ENCODE data around the gene LRRC4C.

- no peak for TF ChIP-seq MAX (IDR thresholded peaks at IDR 0.05; ENCODE audit: insufficient read depth, insufficient read length)
- TF ChIP-seq POLR2AphosphoS5 (IDR thresholded peaks at IDR 0.05; ENCODE audit: insufficient read depth, low read depth, low read length): no peak
- TF ChIP-seq CTCF (IDR thresholded peaks at IDR 0.05; ENCODE audit: extremely low read depth in 1 of 2, insufficient read depth in 1 of 2, low read depth in 1 of 2, low read length in 2 of 2): no peak
Measured at GRCh38 chr11:40240284-40240683, 1219.2 kb downstream of the LRRC4C start.

Measured in endothelial cell of umbilical vein (primary cell).